T-helper 9 cell (primary cell): ENCODE results near the gene NRAP.

Source experiments
- DNase-seq: peaks from one replicate; pipeline ENCODE4 v3.0.0-alpha.2; 2020
- total RNA-seq, 2 donors: gene quantifications; one replicate each; lab custom pipeline; 2026; lab: John Stamatoyannopoulos, UW

Gene NRAP
- 0 to 0.07 reads per million in 2 donors for total RNA-seq

- no peak for DNase-seq
These were observed at the start of gene NRAP for GRCh38 chr10:113663908-113664307. TSS of gene NRAP (minus strand) at chr10:113664041. CDS start at chr10:113663882, 159 bp downstream.

- no peak for DNase-seq
These were observed 49.8 kb upstream of the NRAP start for GRCh38 chr10:113713640-113713982.

- DNase-seq, result no peak
These were observed 49.2 kb upstream of the NRAP start for GRCh38 chr10:113712755-113713639.

GRCh38 chr10:113712024-113712423 is 48.2 kb upstream of the NRAP start:
- no peak for DNase-seq

- no peak for DNase-seq
These were observed 47.3 kb upstream of the NRAP start for GRCh38 chr10:113711142-113711541.

GRCh38 chr10:113709221-113709838 is 45.5 kb upstream of the NRAP start:
- no peak for DNase-seq

GRCh38 chr10:113708640-113709039 is 44.8 kb upstream of the NRAP start:
- no peak for DNase-seq

- DNase-seq, result no peak
These were observed 42.8 kb upstream of the NRAP start for GRCh38 chr10:113706623-113707022.

- DNase-seq, result no peak
These were observed 41.5 kb upstream of the NRAP start for GRCh38 chr10:113705344-113705652.

- DNase-seq, result no peak
These were observed 40.9 kb upstream of the NRAP start for GRCh38 chr10:113704637-113705343.

GRCh38 chr10:113697595-113697994 is 33.8 kb upstream of the NRAP start:
- DNase-seq, result no peak

GRCh38 chr10:113695691-113696090 is 31.9 kb upstream of the NRAP start:
- DNase-seq, result no peak

- no peak for DNase-seq
These were observed 29.5 kb upstream of the NRAP start for GRCh38 chr10:113693348-113693747.

- no peak for DNase-seq
These were observed 28.4 kb upstream of the NRAP start for GRCh38 chr10:113692271-113692670.

GRCh38 chr10:113691381-113691780 is 27.5 kb upstream of the NRAP start:
- no peak for DNase-seq

GRCh38 chr10:113690749-113691148 is 26.9 kb upstream of the NRAP start:
- no peak for DNase-seq

- DNase-seq, result no peak
These were observed 25.7 kb upstream of the NRAP start for GRCh38 chr10:113689574-113689973.

- DNase-seq, result no peak
These were observed 25.2 kb upstream of the NRAP start for GRCh38 chr10:113689057-113689456.

- no peak for DNase-seq
These were observed 23.2 kb upstream of the NRAP start for GRCh38 chr10:113687037-113687436.

GRCh38 chr10:113686028-113686427 is 22.2 kb upstream of the NRAP start:
- no peak for DNase-seq

- DNase-seq, result no peak
These were observed 19.5 kb upstream of the NRAP start for GRCh38 chr10:113683300-113683699.

- no peak for DNase-seq
These were observed 18.0 kb upstream of the NRAP start for GRCh38 chr10:113681533-113682470.
